Measurements from ENCODE around the gene DERL3. TPM values are rescaled to one million over a fixed set of nuclear protein-coding genes. Genes with fewer than 3 reads are reported as not detected.
A peak's percentile ranks its signal among the peaks of the same experiment; 100 is the strongest.
"Not testable (repeated sequence)": the region's sequence is repeated elsewhere in the genome, so short reads cannot be mapped to it uniquely, and the experiment has no call there.

Gene DERL3
- total RNA-seq, result 1 to 10 TPM in 5 of 8 experiments, under 1 TPM in 3; 0.54 to 9.5 (median 1.9) TPM

- in situ Hi-C loops (cut with MboI; ENCODE audit: low pct_unique_long_range_greater_than_20kb in 2 of 9, low sequenced_read_pairs in 9 of 9, unreplicated experiment in 9 of 9), result no loop called here
- WGBS, 10 experiments, result 0 to 10% (median 1%) methylated on average over 2 to 13 of the region's 70 CpGs; no CpG with 5 or more reads in 7 of the 10 experiments
These were observed at the start of gene DERL3 for GRCh38 chr22:23838681-23839468. TSS of gene DERL3 (minus strand) at chr22:23839006. CDS start at chr22:23838987, 19 bp downstream.

GRCh38 chr22:23884140-23884539 is 45.3 kb upstream of the DERL3 start:
- Histone ChIP-seq H3K27ac (no peak overlapping the region), H3K4me3 (no peak overlapping the region), H3K4me1 (replicated peaks in 1 of 2) (no peaks in the 10 kb centered on the region)
- WGBS, 10 experiments, result 67 to 100% (median 94%) methylated on average over 1 to 3 of the region's 9 CpGs; no CpG with 5 or more reads in 6 of the 10 experiments
- in situ Hi-C loops (cut with MboI; ENCODE audit: low pct_unique_long_range_greater_than_20kb in 2 of 9, low sequenced_read_pairs in 9 of 9, unreplicated experiment in 9 of 9), result no loop called here
- peak in 3 of 8 experiments; percentile 24 to 60 (median 57) for ATAC-seq (replicated peaks in 6 of 8)

More at GRCh38 chr22:23838681-23839468, at the start of gene DERL3:
- peak within 1 kb of the TSS; percentile 38 to 44 (median 42) for H3K4me3 ChIP-seq
- peaks cover 11 to 19% of the 10 kb centered on the region in 2 donors for H3K4me1 ChIP-seq (replicated peaks in 1 of 2)
- peak within 1 kb of the TSS; percentile 58 to 86 for H3K27ac ChIP-seq
- peak; percentile 86 to 95 (median 90) for ATAC-seq (replicated peaks in 6 of 8)

- Histone ChIP-seq H3K4me3 (no peak overlapping the region), H3K4me1 (replicated peaks in 1 of 2) (peaks cover 0 to under 1% of the 10 kb centered on the region in 2 donors), H3K27ac (no peak overlapping the region)
- 100% methylated on average over 1 to 5 of the region's 9 CpGs; no CpG with 5 or more reads in 7 of the 10 experiments for WGBS, 10 experiments
- in situ Hi-C loops (cut with MboI; ENCODE audit: low pct_unique_long_range_greater_than_20kb in 2 of 9, low sequenced_read_pairs in 9 of 9, unreplicated experiment in 9 of 9), result no loop called here
- peak in 3 of 8 experiments; percentile 8 to 14 (median 14) for ATAC-seq (replicated peaks in 6 of 8)
These were observed 44.9 kb upstream of the DERL3 start for GRCh38 chr22:23883658-23884057.

- 60% methylated on average over 1 of the region's 20 CpGs; no CpG with 5 or more reads in 9 of the 10 experiments for WGBS, 10 experiments
- in situ Hi-C loops (cut with MboI; ENCODE audit: low pct_unique_long_range_greater_than_20kb in 2 of 9, low sequenced_read_pairs in 9 of 9, unreplicated experiment in 9 of 9), result no loop called here
- ATAC-seq (replicated peaks in 6 of 8), result no peak
- Histone ChIP-seq H3K4me3 (no peak overlapping the region), H3K4me1 (replicated peaks in 1 of 2) (peaks cover 8 to 12% of the 10 kb centered on the region in 2 donors), H3K27ac (no peak overlapping the region)
These were observed 43.6 kb upstream of the DERL3 start for GRCh38 chr22:23882370-23882769.

- H3K27ac ChIP-seq, result peak overlapping the region in 1 of 2 donors; percentile 78
- H3K4me3 ChIP-seq, result no peak overlapping the region
- in situ Hi-C loops (cut with MboI; ENCODE audit: low pct_unique_long_range_greater_than_20kb in 2 of 9, low sequenced_read_pairs in 9 of 9, unreplicated experiment in 9 of 9), result no loop called here
- ATAC-seq (replicated peaks in 6 of 8), result peak in 5 of 8 experiments; percentile 58 to 78 (median 67)
- H3K4me1 ChIP-seq (replicated peaks in 1 of 2), result peaks cover 8 to 12% of the 10 kb centered on the region in 2 donors
- 55 to 94% (median 80%) methylated on average over 1 to 4 of the region's 7 CpGs; no CpG with 5 or more reads in 3 of the 10 experiments for WGBS, 10 experiments
These were observed 39.4 kb upstream of the DERL3 start for GRCh38 chr22:23878219-23878618.

GRCh38 chr22:23877566-23877965 is 38.8 kb upstream of the DERL3 start:
- peaks cover 8 to 12% of the 10 kb centered on the region in 2 donors for H3K4me1 ChIP-seq (replicated peaks in 1 of 2)
- H3K27ac ChIP-seq, result peak overlapping the region in 1 of 2 donors; percentile 78
- WGBS, 10 experiments, result 85 to 100% (median 93%) methylated on average over 1 to 6 of the region's 8 CpGs; no CpG with 5 or more reads in 6 of the 10 experiments
- ATAC-seq (replicated peaks in 6 of 8), result peak in 1 of 8 experiments; percentile 11
- in situ Hi-C loops (cut with MboI; ENCODE audit: low pct_unique_long_range_greater_than_20kb in 2 of 9, low sequenced_read_pairs in 9 of 9, unreplicated experiment in 9 of 9), result no loop called here
- no peak overlapping the region for H3K4me3 ChIP-seq

GRCh38 chr22:23875801-23876200 is 37.0 kb upstream of the DERL3 start:
- H3K4me3 ChIP-seq, result no peak overlapping the region
- H3K27ac ChIP-seq, result no peak overlapping the region
- in situ Hi-C loops (cut with MboI; ENCODE audit: low pct_unique_long_range_greater_than_20kb in 2 of 9, low sequenced_read_pairs in 9 of 9, unreplicated experiment in 9 of 9), result no loop called here
- H3K4me1 ChIP-seq (replicated peaks in 1 of 2), result peaks cover 8 to 12% of the 10 kb centered on the region in 2 donors
- WGBS, 10 experiments, result 0 to 100% (median 85%) methylated on average over 1 to 2 of the region's 2 CpGs; no CpG with 5 or more reads in 6 of the 10 experiments
- ATAC-seq (replicated peaks in 6 of 8), result no peak

- WGBS, 10 experiments, result 54 to 100% (median 88%) methylated on average over 2 to 4 of the region's 4 CpGs; no CpG with 5 or more reads in 2 of the 10 experiments
- Histone ChIP-seq H3K27ac (no peak overlapping the region), H3K4me3 (no peak overlapping the region), H3K4me1 (replicated peaks in 1 of 2) (peaks cover 8 to 12% of the 10 kb centered on the region in 2 donors)
- in situ Hi-C loops (cut with MboI; ENCODE audit: low pct_unique_long_range_greater_than_20kb in 2 of 9, low sequenced_read_pairs in 9 of 9, unreplicated experiment in 9 of 9), result no loop called here
- ATAC-seq (replicated peaks in 6 of 8), result no peak
These were observed 36.1 kb upstream of the DERL3 start for GRCh38 chr22:23874871-23875270.

GRCh38 chr22:23868580-23868979 is 29.8 kb upstream of the DERL3 start:
- no peak overlapping the region for H3K27ac ChIP-seq
- in situ Hi-C loops (cut with MboI; ENCODE audit: low pct_unique_long_range_greater_than_20kb in 2 of 9, low sequenced_read_pairs in 9 of 9, unreplicated experiment in 9 of 9), result no loop called here
- H3K4me1 ChIP-seq (replicated peaks in 1 of 2), result no peaks in the 10 kb centered on the region
- H3K4me3 ChIP-seq, result no peak overlapping the region
- 40 to 100% (median 83%) methylated on average over 1 to 2 of the region's 4 CpGs; no CpG with 5 or more reads in 5 of the 10 experiments for whole genome bisulfite sequencing, 10 experiments
- no peak for ATAC-seq (replicated peaks in 6 of 8)

GRCh38 chr22:23864499-23865154 is 25.8 kb upstream of the DERL3 start:
- WGBS, 10 experiments, result 65 to 96% (median 93%) methylated on average over 2 to 10 of the region's 11 CpGs; no CpG with 5 or more reads in 1 of the 10 experiments
- in situ Hi-C loops (cut with MboI; ENCODE audit: low pct_unique_long_range_greater_than_20kb in 2 of 9, low sequenced_read_pairs in 9 of 9, unreplicated experiment in 9 of 9); H3K4me1 ChIP-seq (replicated peaks in 1 of 2); H3K27ac ChIP-seq; H3K4me3 ChIP-seq; ATAC-seq (replicated peaks in 6 of 8): not testable (repeated sequence)

GRCh38 chr22:23862103-23862502 is 23.3 kb upstream of the DERL3 start:
- Histone ChIP-seq H3K4me1 (replicated peaks in 1 of 2) (peaks cover 9 to 11% of the 10 kb centered on the region in 2 donors), H3K4me3 (no peak overlapping the region), H3K27ac (no peak overlapping the region)
- in situ Hi-C loops (cut with MboI; ENCODE audit: low pct_unique_long_range_greater_than_20kb in 2 of 9, low sequenced_read_pairs in 9 of 9, unreplicated experiment in 9 of 9), result no loop called here
- ATAC-seq (replicated peaks in 6 of 8), result peak in 1 of 8 experiments; percentile 13
- 60 to 90% (median 70%) methylated on average over 1 to 2 of the region's 3 CpGs; no CpG with 5 or more reads in 6 of the 10 experiments for WGBS, 10 experiments

- H3K27ac ChIP-seq; ATAC-seq (replicated peaks in 6 of 8); H3K4me3 ChIP-seq; in situ Hi-C loops (cut with MboI; ENCODE audit: low pct_unique_long_range_greater_than_20kb in 2 of 9, low sequenced_read_pairs in 9 of 9, unreplicated experiment in 9 of 9): not testable (repeated sequence)
- H3K4me1 ChIP-seq (replicated peaks in 1 of 2), result peaks cover 13 to 16% of the 10 kb centered on the region in 2 donors
- WGBS, 10 experiments, result 53 to 95% (median 92%) methylated on average over 2 to 6 of the region's 8 CpGs; no CpG with 5 or more reads in 5 of the 10 experiments
These were observed 21.4 kb upstream of the DERL3 start for GRCh38 chr22:23860187-23860586.

- in situ Hi-C loops (cut with MboI; ENCODE audit: low pct_unique_long_range_greater_than_20kb in 2 of 9, low sequenced_read_pairs in 9 of 9, unreplicated experiment in 9 of 9), result no loop called here
- WGBS, 10 experiments, result 96 to 100% (median 100%) methylated on average over 1 to 4 of the region's 4 CpGs; no CpG with 5 or more reads in 6 of the 10 experiments
- no peak for ATAC-seq (replicated peaks in 6 of 8)
- H3K27ac ChIP-seq, result peak overlapping the region; percentile 93 to 96
- H3K4me3 ChIP-seq, result peak overlapping the region; percentile 44 to 69 (median 57)
- H3K4me1 ChIP-seq (replicated peaks in 1 of 2), result peaks cover 13 to 16% of the 10 kb centered on the region in 2 donors
These were observed 20.4 kb upstream of the DERL3 start for GRCh38 chr22:23859201-23859600.

Data from motor neuron (in vitro differentiated cells).